ENCODE measurements around the gene ZBTB32. TPM values are rescaled to one million over a fixed set of nuclear protein-coding genes. Genes with fewer than 3 reads are reported as not detected.

The ZBTB32 gene
- total and polyA plus RNA-seq, 7 donors, result 3.1 TPM; not detected in 6

GRCh38 chr19:35744430-35745327 lies 40.3 kb downstream of the ZBTB32 start:
- 6 to 10% methylated on average over 41 of the region's 41 CpGs for WGBS, 2 donors
- Histone ChIP-seq H3K27ac (peak overlapping the region; percentile 100), H3K27me3 (no peaks in the 10 kb centered on the region), H3K4me3 (peak overlapping the region; percentile 90 to 98 (median 92)), H3K4me1 (peaks cover 0 to 60% (median 53%) of the 10 kb centered on the region in 4 donors), H3K36me3 (peaks cover 0 to 11% (median 5%) of the 10 kb centered on the region in 4 donors), H3K9me3 (no peaks in the 10 kb centered on the region)
- intact Hi-C loops (cut with DNase I), result loop anchor here (5.0 kb wide), 1 partner anchor 253 kb away; the partner anchor contains the start of gene SDHAF1
- TF ChIP-seq CTCF (IDR thresholded peaks at IDR 0.05) (peak in 1 of 4 experiments; percentile 35), POLR2AphosphoS5 (IDR thresholded peaks at IDR 0.05) (peak in 2 of 4 donors; percentile 14 to 94), POLR2A (IDR thresholded peaks at IDR 0.05) (peak in 1 of 2 donors; percentile 85), EP300 (IDR thresholded peaks at IDR 0.05) (no peak)
- DNase-seq, result peak; percentile 99

- peaks cover 0 to 11% (median 5%) of the 10 kb centered on the region in 4 donors for H3K36me3 ChIP-seq
- no peaks in the 10 kb centered on the region for H3K27me3 ChIP-seq
- peaks cover 0 to 62% (median 54%) of the 10 kb centered on the region in 4 donors for H3K4me1 ChIP-seq
- WGBS, 2 donors, result 0 to 1% methylated on average over 40 of the region's 40 CpGs
- intact Hi-C loops (cut with DNase I), result loop anchor here (5.0 kb wide), 1 partner anchor 252 kb away; the partner anchor contains the start of gene SDHAF1
- no peaks in the 10 kb centered on the region for H3K9me3 ChIP-seq
- peak in 1 of 2 donors; percentile 48 for TF ChIP-seq POLR2A (IDR thresholded peaks at IDR 0.05)
- TF ChIP-seq CTCF (IDR thresholded peaks at IDR 0.05), result no peak
- TF ChIP-seq POLR2AphosphoS5 (IDR thresholded peaks at IDR 0.05), result peak in 3 of 4 donors; percentile 79 to 90 (median 79)
- peak; percentile 100 for DNase-seq
- peak within 1 kb of the TSS; percentile 100 for H3K27ac ChIP-seq
- peak within 1 kb of the TSS; percentile 90 to 98 (median 92) for H3K4me3 ChIP-seq
These were observed 41.1 kb downstream of the ZBTB32 start, which contains the start of the genes PSENEN and U2AF1L4 for GRCh38 chr19:35745328-35746086. Gene PSENEN, plus strand, starts transcription at chr19:35745651. Its CDS starts 280 bp downstream, at chr19:35745931. Gene U2AF1L4, minus strand, starts transcription at chr19:35745418. Its CDS starts 27 bp downstream, at chr19:35745391.

GRCh38 chr19:35746087-35746462 lies 41.7 kb downstream of the ZBTB32 start:
- H3K9me3 ChIP-seq, result no peaks in the 10 kb centered on the region
- DNase-seq, result no peak
- H3K36me3 ChIP-seq, result peaks cover 0 to 11% (median 5%) of the 10 kb centered on the region in 4 donors
- H3K4me3 ChIP-seq, result peak overlapping the region; percentile 90 to 98 (median 92)
- peaks cover 0 to 57% (median 50%) of the 10 kb centered on the region in 4 donors for H3K4me1 ChIP-seq
- peak overlapping the region; percentile 100 for H3K27ac ChIP-seq
- H3K27me3 ChIP-seq, result no peaks in the 10 kb centered on the region
- WGBS, 2 donors, result 0 to 21% methylated on average over 4 of the region's 4 CpGs
- intact Hi-C loops (cut with DNase I), result loop anchor here (5.0 kb wide), 1 partner anchor 251 kb away; the partner anchor contains the start of gene SDHAF1
- TF ChIP-seq CTCF (IDR thresholded peaks at IDR 0.05) (no peak), EP300 (IDR thresholded peaks at IDR 0.05) (no peak), POLR2A (IDR thresholded peaks at IDR 0.05) (no peak), POLR2AphosphoS5 (IDR thresholded peaks at IDR 0.05) (no peak)

GRCh38 chr19:35746531-35746930 lies 42.2 kb downstream of the ZBTB32 start:
- no peaks in the 10 kb centered on the region for H3K9me3 ChIP-seq
- intact Hi-C loops (cut with DNase I), result loop anchor here (5.0 kb wide), 1 partner anchor 251 kb away; the partner anchor contains the start of gene SDHAF1
- H3K4me3 ChIP-seq, result peak overlapping the region in 2 of 4 donors; percentile 90 to 94
- H3K27me3 ChIP-seq, result no peaks in the 10 kb centered on the region
- no peak for DNase-seq
- TF ChIP-seq POLR2A (IDR thresholded peaks at IDR 0.05), result no peak
- TF ChIP-seq CTCF (IDR thresholded peaks at IDR 0.05), result no peak
- no peak for TF ChIP-seq EP300 (IDR thresholded peaks at IDR 0.05)
- no peak for TF ChIP-seq POLR2AphosphoS5 (IDR thresholded peaks at IDR 0.05)
- peaks cover 0 to 53% (median 45%) of the 10 kb centered on the region in 4 donors for H3K4me1 ChIP-seq
- WGBS, 2 donors, result 91 to 92% methylated on average over 5 of the region's 5 CpGs
- H3K27ac ChIP-seq, result peak overlapping the region in 3 of 4 donors; percentile 100
- peaks cover 0 to 11% (median 5%) of the 10 kb centered on the region in 4 donors for H3K36me3 ChIP-seq
